HepG2 (cell line): ENCODE results near the gene KRTAP5-10. TPM values are rescaled to one million over a fixed set of nuclear protein-coding genes. Genes with fewer than 3 reads are reported as not detected.

ENCODE experiments used
- CERS6 ChIP-seq: sonication (generic); formaldehyde crosslinking; IDR thresholded peaks from 2 replicates; pipeline ENCODE4 v1.5.0; 2020; ENCODE audit warnings: missing genetic modification reagents
- FOSL2 ChIP-seq: sonication (generic); formaldehyde crosslinking; IDR thresholded peaks from 2 replicates; pipeline ENCODE4 v1.4.0; 2020; ENCODE audit warnings: missing genetic modification reagents
- MTA3 ChIP-seq: sonication (generic); formaldehyde crosslinking; IDR thresholded peaks from 2 replicates; pipeline ENCODE4 v1.4.0; 2020; ENCODE audit warnings: missing genetic modification reagents
- RFXAP ChIP-seq: sonication (generic); formaldehyde crosslinking; IDR thresholded peaks from 2 replicates; pipeline ENCODE4 v1.4.0; 2020; ENCODE audit warnings: missing genetic modification reagents, borderline replicate concordance
- YEATS2 ChIP-seq: sonication (generic); formaldehyde crosslinking; IDR thresholded peaks from 2 replicates; pipeline ENCODE4 v1.4.0; 2020; ENCODE audit warnings: missing genetic modification reagents, borderline replicate concordance
- ZBTB33 ChIP-seq: sonication (generic); formaldehyde crosslinking; IDR thresholded peaks from 2 replicates; pipeline ENCODE4 v1.4.0; 2020; ENCODE audit warnings: missing genetic modification reagents
- ZNF33A ChIP-seq: sonication (generic); formaldehyde crosslinking; IDR thresholded peaks from 2 replicates; pipeline ENCODE4 v1.5.1; 2020; ENCODE audit warnings: missing genetic modification reagents, mild to moderate bottlenecking, moderate library complexity, borderline replicate concordance
- ZNF431 ChIP-seq: sonication (generic); formaldehyde crosslinking; IDR thresholded peaks from 2 replicates; pipeline ENCODE4 v1.9.0; 2022; ENCODE audit warnings: missing genetic modification reagents, low read depth, mild to moderate bottlenecking, borderline replicate concordance
- ZNF547 ChIP-seq: sonication (generic); formaldehyde crosslinking; IDR thresholded peaks from 2 replicates; pipeline ENCODE4 v1.5.1; 2020; ENCODE audit warnings: mild to moderate bottlenecking, missing genetic modification reagents
- ZNF780A ChIP-seq: sonication (generic); formaldehyde crosslinking; IDR thresholded peaks from 2 replicates; pipeline ENCODE4 v1.8.0; 2022; ENCODE audit warnings: mild to moderate bottlenecking, missing genetic modification reagents, moderate library complexity
- ZSCAN12 ChIP-seq: sonication (generic); formaldehyde crosslinking; IDR thresholded peaks from 2 replicates; pipeline ENCODE4 v1.9.0; 2021; ENCODE audit warnings: mild to moderate bottlenecking, missing genetic modification reagents
- polyA plus RNA-seq, 8 experiments: library from polyadenylated mRNA; depleted of rRNA in 3 of 8; stranded (reverse) in 7 of 8; unstranded in 1 of 8; fragments of >200 nt; fragmentation: Illumina TruSeq in 4 of 8; extraction: Trizol in 4 of 8; gene quantifications; 2 replicates each; pipeline versions ENCODE4 v1.2.1 to v1.2.3, GENCODE V29; 2011 to 2016; ENCODE audit warnings: low read depth in 4 of 8, missing spikeins in 1 of 8, mixed read lengths in 1 of 8; ENCODE audit not compliant: insufficient read depth in 1 of 8
- total RNA-seq, 5 experiments: library from RNA; depleted of rRNA; stranded (reverse); fragments of >200 nt; fragmentation: Illumina TruSeq; extraction: Trizol; gene quantifications; 2 replicates each; pipeline ENCODE4 v1.2.3, GENCODE V29; 2016; ENCODE audit warnings: low read depth in 1 of 5

KRTAP5-10 gene
- total and polyA plus RNA-seq, 2 of the 13 experiments (the other 11 are each of a cell fraction or from before 2014, with no cell fraction given) = not detected

GRCh38 chr11:71543866-71544265, 21.5 kb upstream of the KRTAP5-10 start (continued):
- no peak for TF ChIP-seq ZNF780A (CRISPR knock-in tag)
- no peak for TF ChIP-seq MTA3 (CRISPR knock-in tag)
- TF ChIP-seq FOSL2 (CRISPR knock-in tag) = no peak
- TF ChIP-seq ZSCAN12 (CRISPR knock-in tag) = no peak
- TF ChIP-seq ZBTB33 (CRISPR knock-in tag) = no peak
- TF ChIP-seq YEATS2 = no peak
- no peak for TF ChIP-seq ZNF431
- TF ChIP-seq RFXAP (CRISPR knock-in tag) = no peak
- no peak for TF ChIP-seq ZNF547 (CRISPR knock-in tag)
- no peak for TF ChIP-seq CERS6 (CRISPR knock-in tag)
- TF ChIP-seq ZNF33A (CRISPR knock-in tag) = no peak
